Measurements from ENCODE around the gene SSU72.

- no peak for TF ChIP-seq CTCF (conservative IDR thresholded peaks at IDR 0.05 in 1 of 2, IDR thresholded peaks at IDR 0.05 in 1 of 2; ENCODE audit: low read depth in 1 of 2, low read length in 2 of 2)
- TF ChIP-seq EZH2 (IDR thresholded peaks at IDR 0.05; ENCODE audit: low read length, missing control alignments), result no peak
These were observed 23.0 kb downstream of the SSU72 start for GRCh38 chr1:1551524-1552262.

All from fibroblast of lung (primary cell).